HG03354 (cell line): Measurements from ENCODE around the gene GPC6.
"Not testable (repeated sequence)": the region's sequence is repeated elsewhere in the genome, so short reads cannot be mapped to it uniquely, and the experiment has no call there.

ENCODE experiments used
- ATAC-seq: cut with Tn5 transposase; IDR thresholded peaks from one replicate; pipeline ENCODE4 v1.9.1; 2021; ENCODE audit warnings: mild to moderate bottlenecking; ENCODE audit not compliant: unreplicated experiment, poor library complexity, severe bottlenecking

The GPC6 gene

DNA sequence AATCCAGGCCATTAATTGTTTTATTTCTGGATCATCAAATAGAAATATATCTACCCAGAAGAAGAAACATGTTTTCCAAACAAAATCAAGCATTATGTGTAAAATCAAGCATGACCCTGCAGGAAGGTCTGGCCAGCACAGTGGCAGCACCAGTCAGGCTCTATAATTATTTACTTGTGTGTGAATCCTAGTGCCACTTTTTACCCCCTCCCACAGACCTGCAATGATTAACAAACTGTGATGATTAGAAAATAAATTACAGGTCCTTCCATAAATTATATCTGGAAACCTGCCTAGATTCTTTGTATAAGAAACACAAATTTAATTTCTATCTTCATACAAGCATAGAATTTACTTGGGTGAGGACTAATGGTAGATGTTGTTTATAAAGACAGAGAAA lies 186.1 kb downstream of the GPC6 start:
- ATAC-seq = no peak

DNA sequence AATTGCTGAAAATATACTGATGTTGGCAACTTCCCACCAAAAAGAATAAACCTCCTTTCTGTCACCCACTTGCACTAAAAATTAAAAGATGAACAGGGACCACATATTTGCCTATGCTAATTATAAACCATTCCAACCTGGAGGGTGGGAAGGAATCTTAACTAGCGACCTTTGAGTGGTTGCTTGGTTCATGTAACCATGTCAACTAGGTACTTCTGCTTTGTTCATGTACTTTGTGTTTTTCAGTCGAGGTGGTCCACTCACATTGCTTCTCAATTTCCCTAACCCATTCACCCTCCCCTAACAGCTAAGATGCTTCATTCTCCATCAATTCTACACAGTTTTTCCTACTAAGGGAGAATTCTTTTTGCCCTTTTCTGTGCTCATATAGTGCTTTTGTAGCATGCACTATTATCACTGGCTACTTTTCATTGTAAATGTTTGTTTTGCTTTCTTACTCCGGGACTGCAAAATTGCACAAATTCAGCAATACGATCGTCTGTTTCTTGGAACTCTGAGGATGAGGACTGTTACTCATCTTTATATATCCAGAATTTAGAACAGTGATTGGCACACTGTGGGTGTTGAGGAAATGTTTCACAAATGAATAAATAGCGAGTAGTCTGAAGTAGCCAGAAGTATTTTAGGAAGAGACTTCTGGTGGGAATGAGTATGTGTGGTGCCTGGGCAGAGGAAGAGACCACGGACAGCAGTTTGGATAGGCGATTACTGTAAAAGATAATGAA lies 187.5 kb downstream of the GPC6 start:
- ATAC-seq = no peak

- ATAC-seq = no peak
Observed at GRCh38 chr13:93416736-93417355, 190.2 kb downstream of the GPC6 start.

GRCh38 chr13:93418398-93418797 lies 191.8 kb downstream of the GPC6 start:
- no peak for ATAC-seq

- no peak for ATAC-seq
Observed at GRCh38 chr13:93420206-93420605, 193.6 kb downstream of the GPC6 start.

- ATAC-seq = no peak
Observed at GRCh38 chr13:93420887-93421286, 194.3 kb downstream of the GPC6 start.

- ATAC-seq = no peak
Observed at GRCh38 chr13:93422980-93423543, 196.5 kb downstream of the GPC6 start.

DNA sequence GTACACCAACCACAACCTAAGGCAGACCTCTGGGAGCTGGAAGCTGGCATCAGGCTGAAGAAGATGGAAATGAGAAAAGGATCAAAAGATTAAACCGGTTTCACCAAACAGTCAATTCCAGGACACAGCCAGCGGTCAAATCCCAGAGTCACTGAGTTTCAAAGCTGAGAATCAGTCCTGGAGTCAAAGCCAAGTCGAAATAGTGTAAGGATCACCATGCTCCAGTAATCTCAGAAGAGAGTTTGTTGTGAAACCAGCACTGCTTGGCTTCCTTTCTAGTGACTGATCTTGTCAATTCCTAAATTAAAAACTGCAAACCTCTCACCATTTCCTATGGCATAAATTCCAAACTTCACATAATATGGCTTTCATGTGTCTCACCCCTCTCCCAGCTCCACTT lies 198.8 kb downstream of the GPC6 start:
- no peak for ATAC-seq

GRCh38 chr13:93430381-93430780 lies 203.8 kb downstream of the GPC6 start:
- ATAC-seq = no peak

GRCh38 chr13:93435651-93436050 lies 209.0 kb downstream of the GPC6 start:
- no peak for ATAC-seq

GRCh38 chr13:93437081-93437480 lies 210.5 kb downstream of the GPC6 start:
- ATAC-seq = no peak

DNA sequence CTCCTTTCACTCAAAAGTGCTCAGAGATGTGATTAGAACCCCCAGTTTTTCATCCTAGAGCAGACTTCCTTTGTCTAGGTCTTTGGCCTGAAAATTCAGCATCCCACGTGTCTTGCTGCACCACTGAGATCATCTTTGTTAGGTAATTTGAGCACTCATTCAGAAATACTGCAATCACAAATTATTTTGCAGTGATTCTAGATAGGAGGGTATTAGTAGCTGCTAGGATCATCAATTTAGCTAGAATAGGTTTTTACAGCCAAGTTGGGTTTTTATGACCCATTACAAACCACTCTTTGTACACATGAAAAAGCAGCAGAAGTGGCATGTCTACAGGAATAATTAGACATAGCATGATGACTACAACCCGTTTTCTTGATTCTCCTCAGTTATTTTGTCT lies 219.6 kb downstream of the GPC6 start:
- ATAC-seq = no peak

- no peak for ATAC-seq
Observed at GRCh38 chr13:93450191-93450621, 223.6 kb downstream of the GPC6 start.

DNA sequence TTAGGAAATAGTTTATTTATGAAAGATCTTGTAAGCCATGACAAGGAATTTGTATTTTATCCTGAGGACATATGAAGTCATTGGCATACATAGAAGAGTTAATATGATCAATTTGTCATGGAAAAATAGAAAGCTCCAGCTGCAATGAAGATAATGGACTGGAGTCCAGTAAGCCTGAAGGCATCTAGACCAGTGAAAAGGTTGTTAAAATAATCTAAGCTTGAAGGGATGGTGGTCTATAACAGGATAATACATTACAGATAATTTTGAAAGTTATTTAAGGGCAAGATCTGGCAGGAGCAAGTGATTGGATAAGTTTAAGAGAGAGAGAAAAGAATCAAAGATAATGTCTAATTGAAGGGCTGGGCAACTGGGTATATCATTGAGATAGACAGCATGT lies 224.2 kb downstream of the GPC6 start:
- ATAC-seq = no peak

DNA sequence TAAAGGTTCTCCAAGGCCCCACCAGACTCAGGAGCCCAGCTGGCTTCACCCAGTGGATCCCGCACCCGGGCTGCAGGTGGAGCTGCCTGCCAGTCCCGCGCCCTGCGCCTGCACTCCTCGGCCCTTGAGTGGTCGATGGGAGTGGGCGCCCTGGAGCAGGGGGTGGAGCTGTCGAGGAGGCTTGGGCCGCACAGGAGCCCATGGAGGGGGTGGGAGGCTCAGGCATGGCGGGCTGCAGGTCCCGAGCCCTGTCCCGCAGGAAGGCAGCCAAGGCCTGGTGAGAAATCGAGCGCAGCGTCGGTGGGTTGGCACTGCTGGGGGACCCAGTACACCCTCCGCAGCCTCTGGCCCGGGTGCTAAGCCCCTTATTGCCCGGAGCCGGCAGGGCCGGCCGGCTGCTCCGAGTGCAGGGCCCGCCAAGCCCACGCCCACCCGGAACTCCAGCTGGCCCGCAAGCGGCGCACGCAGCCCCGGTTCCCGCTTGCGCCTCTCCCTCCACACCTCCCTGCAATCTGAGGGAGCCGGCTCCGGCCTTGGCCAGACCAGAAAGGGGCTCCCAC lies 228.1 kb downstream of the GPC6 start:
- ATAC-seq = not testable (repeated sequence)

- ATAC-seq = no peak
Observed at GRCh38 chr13:93455861-93456260, 229.3 kb downstream of the GPC6 start.

DNA sequence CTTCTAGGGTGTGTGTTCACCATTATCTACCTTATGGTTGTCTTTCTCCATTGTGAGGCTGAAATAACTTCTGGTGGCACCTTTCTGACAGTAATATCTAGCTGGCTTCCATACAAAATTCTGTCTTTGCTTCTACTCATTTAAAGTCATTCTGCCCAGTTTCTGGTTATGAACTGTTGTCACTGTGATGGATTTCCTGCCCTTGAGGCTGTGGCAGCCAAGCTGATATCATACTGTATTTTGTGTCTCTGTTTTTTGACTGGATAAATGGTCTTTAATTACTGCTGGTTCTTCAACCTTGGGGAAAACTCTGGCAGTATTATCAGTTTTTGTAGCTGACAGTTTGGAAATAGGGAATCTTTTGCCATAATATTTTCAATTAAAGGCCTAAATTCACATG lies 233.4 kb downstream of the GPC6 start:
- ATAC-seq = no peak

GRCh38 chr13:93462151-93462550 lies 235.5 kb downstream of the GPC6 start:
- ATAC-seq = no peak

DNA sequence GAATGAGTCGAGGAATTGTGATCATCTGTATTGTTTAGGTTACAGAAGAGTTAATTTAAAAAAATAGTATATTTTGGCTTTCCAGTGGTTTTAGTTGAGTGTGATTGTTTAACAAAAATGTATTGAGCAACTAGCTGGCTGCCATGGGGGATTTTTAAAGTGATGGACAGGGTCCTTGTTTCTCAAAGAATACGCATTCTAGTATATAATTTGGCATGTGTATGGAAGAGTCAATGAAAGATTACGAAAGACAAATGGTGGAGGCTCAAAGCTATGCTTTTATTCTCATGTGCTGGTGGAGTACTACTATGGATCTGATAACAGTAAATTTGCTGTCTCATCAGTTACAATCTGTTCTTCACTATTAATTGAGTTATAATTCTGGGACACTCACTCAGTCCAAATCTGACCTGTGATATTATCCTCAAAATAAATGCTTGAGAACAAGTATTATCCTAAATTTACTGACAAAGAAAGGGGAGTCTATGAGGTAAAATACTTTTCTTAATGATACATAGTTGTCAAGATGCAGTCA lies 240.0 kb downstream of the GPC6 start:
- no peak for ATAC-seq

DNA sequence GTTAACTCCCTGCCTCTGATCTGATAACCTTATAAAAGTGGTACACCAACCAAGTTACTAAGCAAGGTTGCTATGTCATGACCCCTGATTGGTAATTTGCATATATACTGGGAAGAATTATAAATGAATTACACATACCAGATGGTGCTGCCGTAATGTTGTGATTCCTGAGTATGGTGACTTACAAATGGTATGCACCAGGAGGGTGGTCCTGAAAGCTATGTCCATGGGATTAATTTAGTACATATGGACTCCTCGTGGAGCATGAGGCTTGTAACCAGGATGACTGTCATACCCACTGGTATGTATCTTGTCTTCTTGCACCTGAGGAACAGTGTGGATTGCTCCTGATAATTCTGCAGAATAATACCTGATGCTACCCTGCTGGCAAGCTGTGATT lies 240.6 kb downstream of the GPC6 start:
- no peak for ATAC-seq

DNA sequence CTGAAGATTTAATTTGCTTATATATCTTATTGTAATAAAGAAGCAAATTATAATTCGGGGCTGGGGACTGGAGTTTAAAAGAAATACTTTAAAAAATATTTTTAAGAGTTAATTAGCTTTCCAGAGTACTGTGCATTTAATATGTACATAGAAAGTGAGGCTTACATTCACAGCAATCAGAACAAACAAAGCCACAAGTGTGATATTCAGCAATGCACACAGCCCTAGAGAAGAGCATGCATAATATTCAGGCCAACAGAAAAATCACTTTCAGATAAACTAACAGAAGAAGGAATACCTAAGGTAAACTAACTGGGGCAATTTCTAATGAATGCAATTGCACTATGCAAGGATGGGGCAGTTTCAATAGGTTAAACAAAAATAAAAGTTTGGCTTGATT lies 241.8 kb downstream of the GPC6 start:
- ATAC-seq = no peak
